GM23338 (cell line): ENCODE data around the gene CDK18. TPM values are rescaled to one million over a fixed set of nuclear protein-coding genes. Genes with fewer than 3 reads are reported as not detected.

Experiments
- ATAC-seq: fragments of 200-7000 bp; cut with Tn5 transposase; 3 replicates; pipeline ENCODE4 v1.9.1; 2020
- DNase-seq: peaks from one replicate; pipeline ENCODE4 v3.0.0-alpha.2; 2015; ENCODE audit warnings: low spot score
- H2AFZ ChIP-seq: fragments of 200-600 bp; sonication (generic); 2 replicates; pipeline ENCODE4 v1.8.0; 2016; ENCODE audit warnings: antibody characterized with exemption, mild to moderate bottlenecking, moderate library complexity
- H3F3A ChIP-seq: fragments of 200-600 bp; sonication (generic); replicated peaks from 2 replicates; pipeline ENCODE4 v1.8.0; 2017; ENCODE audit warnings: antibody characterized with exemption, mixed run types, low read depth
- H3K27ac ChIP-seq: fragments of 200-600 bp; sonication (generic); 2 replicates; pipeline ENCODE4 v1.6.1; 2016; ENCODE audit warnings: low read depth
- H3K27me3 ChIP-seq: fragments of 200-600 bp; sonication (generic); 2 replicates; pipeline ENCODE4 v1.8.0; 2016; ENCODE audit warnings: mild to moderate bottlenecking, mixed run types, moderate library complexity; ENCODE audit not compliant: insufficient read depth
- H3K36me3 ChIP-seq: fragments of 200-600 bp; sonication (generic); 2 replicates; pipeline ENCODE4 v1.8.0; 2016; ENCODE audit warnings: mild to moderate bottlenecking; ENCODE audit not compliant: insufficient read depth
- H3K4me1 ChIP-seq: fragments of 200-600 bp; sonication (generic); 2 replicates; pipeline ENCODE4 v1.8.0; 2016; ENCODE audit warnings: mild to moderate bottlenecking, moderate library complexity; ENCODE audit not compliant: insufficient read depth
- H3K4me2 ChIP-seq: fragments of 200-600 bp; sonication (generic); 2 replicates; pipeline ENCODE4 v1.7.1; 2017; ENCODE audit warnings: mixed run types
- H3K4me3 ChIP-seq: fragments of 200-600 bp; sonication (generic); 2 replicates; pipeline ENCODE4 v1.6.1; 2016; ENCODE audit warnings: mixed run types
- H3K79me2 ChIP-seq: fragments of 200-600 bp; sonication (generic); replicated peaks from 2 replicates; pipeline ENCODE4 v1.8.0; 2017; ENCODE audit warnings: mild to moderate bottlenecking; ENCODE audit not compliant: insufficient read depth
- H3K9me2 ChIP-seq: fragments of 200-600 bp; sonication (generic); 2 replicates; pipeline ENCODE4 v1.8.0; 2017; ENCODE audit not compliant: insufficient read depth
- H4K20me1 ChIP-seq: fragments of 200-600 bp; sonication (generic); replicated peaks from 2 replicates; pipeline ENCODE4 v1.8.0; 2017; ENCODE audit warnings: mild to moderate bottlenecking; ENCODE audit not compliant: insufficient read depth
- H3K27ac Mint-ChIP-seq: 2 replicates; pipeline ENCODE4 v1.8.0; 2020; ENCODE audit warnings: inconsistent platforms, mild to moderate bottlenecking, moderate library complexity, mixed read lengths
- H3K27me3 Mint-ChIP-seq: 3 replicates; pipeline ENCODE4 v1.8.0; 2022; ENCODE audit warnings: low read depth, mild to moderate bottlenecking, moderate library complexity, mixed read lengths, inconsistent platforms; ENCODE audit not compliant: insufficient read depth, poor library complexity
- H3K36me3 Mint-ChIP-seq: 3 replicates; pipeline ENCODE4 v1.8.0; 2021; ENCODE audit warnings: low read depth, mild to moderate bottlenecking, inconsistent platforms, moderate library complexity, mixed read lengths
- H3K4me1 Mint-ChIP-seq: 3 replicates; pipeline ENCODE4 v1.8.0; 2020; ENCODE audit warnings: mild to moderate bottlenecking, inconsistent platforms, mixed read lengths
- H3K4me3 Mint-ChIP-seq: 3 replicates; pipeline ENCODE4 v1.8.0; 2021; ENCODE audit warnings: moderate library complexity, mild to moderate bottlenecking, inconsistent platforms, mixed read lengths
- H3K9me3 Mint-ChIP-seq: 3 replicates; pipeline ENCODE4 v1.8.0; 2020; ENCODE audit warnings: moderate library complexity, mild to moderate bottlenecking, inconsistent platforms, mixed read lengths
- CREB1 ChIP-seq: fragments of 250-450 bp; sonication (Bioruptor Pico); IDR thresholded peaks from 2 replicates; pipeline ENCODE4 v1.5.0; 2020; ENCODE audit warnings: low read depth, mild to moderate bottlenecking, moderate library complexity
- EZH2 ChIP-seq: fragments of 200-600 bp; sonication (generic); IDR thresholded peaks from one replicate; pipeline ENCODE4 v1.8.0; 2017; ENCODE audit warnings: antibody characterized with exemption, mild to moderate bottlenecking, low read depth; ENCODE audit not compliant: unreplicated experiment
- EZH2phosphoT487 ChIP-seq: fragments of 200-600 bp; sonication (generic); IDR thresholded peaks from one replicate; pipeline ENCODE4 v1.8.1; 2018; ENCODE audit warnings: antibody characterized with exemption; ENCODE audit not compliant: unreplicated experiment
- JUNB ChIP-seq: IDR thresholded peaks from one replicate; pipeline ENCODE4 v1.6.1; 2016; ENCODE audit warnings: antibody characterized with exemption; ENCODE audit not compliant: unreplicated experiment
- NANOG ChIP-seq: IDR thresholded peaks from 2 replicates; pipeline ENCODE4 v1.6.1; 2016; ENCODE audit warnings: antibody characterized with exemption, borderline replicate concordance
- POLR2AphosphoS5 ChIP-seq: IDR thresholded peaks from 2 replicates; pipeline ENCODE4 v1.6.1; 2016; ENCODE audit warnings: antibody characterized with exemption, low read depth
- STAT1 ChIP-seq: IDR thresholded peaks from one replicate; pipeline ENCODE4 v1.6.1; 2016; ENCODE audit warnings: antibody characterized with exemption; ENCODE audit not compliant: unreplicated experiment
- ZNF114 ChIP-seq: fragments of 250-450 bp; sonication (Bioruptor Pico); IDR thresholded peaks from 2 replicates; pipeline ENCODE4 v1.5.0; 2020; ENCODE audit warnings: mild to moderate bottlenecking, moderate library complexity
- ZNF331 ChIP-seq: fragments of 250-450 bp; sonication (Bioruptor Pico); IDR thresholded peaks from 2 replicates; pipeline ENCODE4 v1.5.0; 2020; ENCODE audit warnings: low read depth, mild to moderate bottlenecking, moderate library complexity
- ZNF462 ChIP-seq: fragments of 250-450 bp; sonication (Bioruptor Pico); IDR thresholded peaks from 2 replicates; pipeline ENCODE4 v1.5.0; 2020; ENCODE audit warnings: mild to moderate bottlenecking, moderate library complexity
- polyA plus RNA-seq: library from polyadenylated mRNA; unstranded; fragments of >200 nt; fragmentation: Nextera tagmentation; extraction: Ambion mirVana; gene quantifications from 2 replicates; pipeline ENCODE4 v1.2.1, GENCODE V29; 2016
- total RNA-seq: library from RNA; depleted of rRNA; stranded (reverse); fragments of >200 nt; shearing (Covaris generic); gene quantifications from 2 replicates; pipeline ENCODE4 v1.2.3, GENCODE V29; 2014
- TF ChIP-seq, protein P1 (sequence below): IDR thresholded peaks from one replicate; pipeline ENCODE4 v1.6.1; 2018; ENCODE audit warnings: antibody characterized with exemption; ENCODE audit not compliant: unreplicated experiment
- TF ChIP-seq, protein P2 (sequence below), 2 experiments: fragments of 200-600 bp in 1 of 2; sonication (generic) in 1 of 2; conservative IDR thresholded peaks; 2 replicates each; pipeline versions ENCODE4 v1.5.1 to v1.6.1; 2016 to 2017; ENCODE audit warnings: antibody characterized with exemption in 2 of 2, low read depth in 2 of 2, mild to moderate bottlenecking in 2 of 2, moderate library complexity in 1 of 2
- TF ChIP-seq, protein P3 (sequence below): IDR thresholded peaks from 2 replicates; pipeline ENCODE4 v1.6.1; 2016; ENCODE audit warnings: antibody characterized with exemption

CDK18 gene
- total and polyA plus RNA-seq, 2 experiments from 2014 or later: 21.1 to 46.5 TPM

DNA sequence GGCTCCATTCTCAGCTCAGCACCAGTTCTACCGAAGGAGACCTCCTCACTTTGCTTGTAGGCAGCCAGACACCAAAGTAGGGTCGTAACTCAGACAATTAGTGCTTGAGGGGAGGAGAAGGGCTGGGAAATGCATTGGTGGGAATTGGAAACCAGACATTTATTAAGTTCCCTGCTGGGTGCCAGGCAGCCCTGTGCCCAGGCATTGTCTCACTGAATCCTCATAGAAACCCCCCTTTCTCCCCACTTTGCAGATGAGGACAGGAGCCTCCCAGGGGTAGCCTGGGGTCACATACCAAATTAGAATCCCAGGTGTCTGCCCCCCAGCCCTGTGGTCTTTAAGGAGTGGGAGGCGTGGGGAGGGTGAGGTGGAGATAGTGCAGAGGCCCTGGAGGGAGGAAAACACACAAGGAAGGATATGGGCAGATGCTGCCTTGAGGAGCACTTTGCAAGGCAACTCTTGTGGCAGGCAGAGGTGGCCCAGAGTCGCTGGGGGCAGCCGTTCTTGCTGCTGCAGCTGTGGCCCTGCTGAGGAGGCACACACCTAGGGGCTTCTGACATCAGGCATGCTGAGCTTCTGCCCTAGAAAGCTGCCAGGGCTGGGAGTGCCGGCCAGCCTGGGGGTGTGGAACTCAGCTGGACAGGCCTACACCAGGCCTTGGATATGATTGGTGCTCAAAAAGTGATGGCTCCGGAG, 29.4 kb downstream of the CDK18 start:
- H3K79me2 ChIP-seq: no peaks in the 10 kb centered on the region
- Mint-ChIP-seq H3K9me3 (peaks cover 2% of the 10 kb centered on the region; the same call in 2 of the 3 replicates), H3K4me1 (peaks cover 11% of the 10 kb centered on the region), H3K27ac (no peak overlapping the region), H3K36me3 (peaks cover 25% of the 10 kb centered on the region), H3K27me3 (peaks cover 17% of the 10 kb centered on the region), H3K4me3 (no peak overlapping the region)
- H2AFZ ChIP-seq: no peak overlapping the region
- TF ChIP-seq ZNF331 (CRISPR knock-in tag): no peak
- TF ChIP-seq, protein P1, sequence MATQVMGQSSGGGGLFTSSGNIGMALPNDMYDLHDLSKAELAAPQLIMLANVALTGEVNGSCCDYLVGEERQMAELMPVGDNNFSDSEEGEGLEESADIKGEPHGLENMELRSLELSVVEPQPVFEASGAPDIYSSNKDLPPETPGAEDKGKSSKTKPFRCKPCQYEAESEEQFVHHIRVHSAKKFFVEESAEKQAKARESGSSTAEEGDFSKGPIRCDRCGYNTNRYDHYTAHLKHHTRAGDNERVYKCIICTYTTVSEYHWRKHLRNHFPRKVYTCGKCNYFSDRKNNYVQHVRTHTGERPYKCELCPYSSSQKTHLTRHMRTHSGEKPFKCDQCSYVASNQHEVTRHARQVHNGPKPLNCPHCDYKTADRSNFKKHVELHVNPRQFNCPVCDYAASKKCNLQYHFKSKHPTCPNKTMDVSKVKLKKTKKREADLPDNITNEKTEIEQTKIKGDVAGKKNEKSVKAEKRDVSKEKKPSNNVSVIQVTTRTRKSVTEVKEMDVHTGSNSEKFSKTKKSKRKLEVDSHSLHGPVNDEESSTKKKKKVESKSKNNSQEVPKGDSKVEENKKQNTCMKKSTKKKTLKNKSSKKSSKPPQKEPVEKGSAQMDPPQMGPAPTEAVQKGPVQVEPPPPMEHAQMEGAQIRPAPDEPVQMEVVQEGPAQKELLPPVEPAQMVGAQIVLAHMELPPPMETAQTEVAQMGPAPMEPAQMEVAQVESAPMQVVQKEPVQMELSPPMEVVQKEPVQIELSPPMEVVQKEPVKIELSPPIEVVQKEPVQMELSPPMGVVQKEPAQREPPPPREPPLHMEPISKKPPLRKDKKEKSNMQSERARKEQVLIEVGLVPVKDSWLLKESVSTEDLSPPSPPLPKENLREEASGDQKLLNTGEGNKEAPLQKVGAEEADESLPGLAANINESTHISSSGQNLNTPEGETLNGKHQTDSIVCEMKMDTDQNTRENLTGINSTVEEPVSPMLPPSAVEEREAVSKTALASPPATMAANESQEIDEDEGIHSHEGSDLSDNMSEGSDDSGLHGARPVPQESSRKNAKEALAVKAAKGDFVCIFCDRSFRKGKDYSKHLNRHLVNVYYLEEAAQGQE: no peak
- TF ChIP-seq EZH2phosphoT487: no peak
- no peak for TF ChIP-seq ZNF114 (CRISPR knock-in tag)
- TF ChIP-seq CREB1: no peak
- TF ChIP-seq STAT1: no peak
- TF ChIP-seq EZH2: no peak
- TF ChIP-seq, protein P2, sequence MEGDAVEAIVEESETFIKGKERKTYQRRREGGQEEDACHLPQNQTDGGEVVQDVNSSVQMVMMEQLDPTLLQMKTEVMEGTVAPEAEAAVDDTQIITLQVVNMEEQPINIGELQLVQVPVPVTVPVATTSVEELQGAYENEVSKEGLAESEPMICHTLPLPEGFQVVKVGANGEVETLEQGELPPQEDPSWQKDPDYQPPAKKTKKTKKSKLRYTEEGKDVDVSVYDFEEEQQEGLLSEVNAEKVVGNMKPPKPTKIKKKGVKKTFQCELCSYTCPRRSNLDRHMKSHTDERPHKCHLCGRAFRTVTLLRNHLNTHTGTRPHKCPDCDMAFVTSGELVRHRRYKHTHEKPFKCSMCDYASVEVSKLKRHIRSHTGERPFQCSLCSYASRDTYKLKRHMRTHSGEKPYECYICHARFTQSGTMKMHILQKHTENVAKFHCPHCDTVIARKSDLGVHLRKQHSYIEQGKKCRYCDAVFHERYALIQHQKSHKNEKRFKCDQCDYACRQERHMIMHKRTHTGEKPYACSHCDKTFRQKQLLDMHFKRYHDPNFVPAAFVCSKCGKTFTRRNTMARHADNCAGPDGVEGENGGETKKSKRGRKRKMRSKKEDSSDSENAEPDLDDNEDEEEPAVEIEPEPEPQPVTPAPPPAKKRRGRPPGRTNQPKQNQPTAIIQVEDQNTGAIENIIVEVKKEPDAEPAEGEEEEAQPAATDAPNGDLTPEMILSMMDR (conservative IDR thresholded peaks at IDR 0.05; ENCODE audit: low read depth in 2 of 2): no peak
- TF ChIP-seq, protein P3, sequence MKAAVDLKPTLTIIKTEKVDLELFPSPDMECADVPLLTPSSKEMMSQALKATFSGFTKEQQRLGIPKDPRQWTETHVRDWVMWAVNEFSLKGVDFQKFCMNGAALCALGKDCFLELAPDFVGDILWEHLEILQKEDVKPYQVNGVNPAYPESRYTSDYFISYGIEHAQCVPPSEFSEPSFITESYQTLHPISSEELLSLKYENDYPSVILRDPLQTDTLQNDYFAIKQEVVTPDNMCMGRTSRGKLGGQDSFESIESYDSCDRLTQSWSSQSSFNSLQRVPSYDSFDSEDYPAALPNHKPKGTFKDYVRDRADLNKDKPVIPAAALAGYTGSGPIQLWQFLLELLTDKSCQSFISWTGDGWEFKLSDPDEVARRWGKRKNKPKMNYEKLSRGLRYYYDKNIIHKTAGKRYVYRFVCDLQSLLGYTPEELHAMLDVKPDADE: no peak
- no peak for TF ChIP-seq JUNB
- no peak for TF ChIP-seq ZNF462 (CRISPR knock-in tag)
- no peak for TF ChIP-seq POLR2AphosphoS5
- TF ChIP-seq NANOG: no peak
- DNase-seq: no peak
- peaks cover 5% of the 10 kb centered on the region; the same call in 1 of the 2 replicates for H3F3A ChIP-seq
- no peak overlapping the region for H3K4me3 ChIP-seq
- H3K4me2 ChIP-seq: no peak overlapping the region
- no peaks in the 10 kb centered on the region for H4K20me1 ChIP-seq
- no peaks in the 10 kb centered on the region; the same call in 1 of the 2 replicates for H3K36me3 ChIP-seq
- H3K9me2 ChIP-seq: no peaks in the 10 kb centered on the region
- 0 out of 2 replicates have a peak, but pooled peaks cover 3% of the 10 kb centered on the region for H3K4me1 ChIP-seq
- H3K27ac ChIP-seq: no peak overlapping the region
- ATAC-seq: no peak
- H3K27me3 ChIP-seq: 0 out of 2 replicates have a peak, but pooled peaks cover 7% of the 10 kb centered on the region
